AG09319 (cell line): ENCODE measurements around the gene CYFIP2.

Source experiments
- DNase-seq: peaks from one replicate; pipeline ENCODE4 v3.0.0-alpha.2; 2010; ENCODE audit warnings: low read depth; ENCODE audit errors: extremely low read depth
- TF ChIP-seq, protein P1 (sequence below): IDR thresholded peaks from 2 replicates; pipeline ENCODE4 v1.5.1; 2011; ENCODE audit warnings: low read depth, mild to moderate bottlenecking, inconsistent platforms, low read length, moderate library complexity

CYFIP2 gene

GRCh38 chr5:157326440-157327005 is 60.6 kb downstream of the CYFIP2 start:
- DNase-seq, result no peak

DNA sequence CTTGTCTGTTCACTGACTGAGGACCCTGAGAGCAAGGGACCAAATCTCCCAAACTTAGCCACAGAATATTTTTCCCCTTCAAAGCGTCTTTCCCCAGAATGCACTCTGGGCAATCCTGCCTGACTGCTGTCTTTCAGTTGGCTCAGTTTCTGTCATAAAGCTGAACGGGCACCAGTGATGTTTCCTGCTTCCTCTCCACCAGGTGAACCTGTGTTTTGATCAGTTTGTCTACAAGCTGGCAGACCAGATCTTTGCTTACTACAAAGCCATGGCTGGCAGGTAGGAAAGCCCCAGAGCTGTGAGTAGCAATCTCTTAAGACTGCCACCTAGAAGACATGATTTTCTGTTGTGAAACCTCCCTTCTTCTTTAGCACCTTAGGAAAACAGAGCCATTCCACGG is 61.8 kb downstream of the CYFIP2 start:
- DNase-seq, result no peak
- TF ChIP-seq, protein P1, sequence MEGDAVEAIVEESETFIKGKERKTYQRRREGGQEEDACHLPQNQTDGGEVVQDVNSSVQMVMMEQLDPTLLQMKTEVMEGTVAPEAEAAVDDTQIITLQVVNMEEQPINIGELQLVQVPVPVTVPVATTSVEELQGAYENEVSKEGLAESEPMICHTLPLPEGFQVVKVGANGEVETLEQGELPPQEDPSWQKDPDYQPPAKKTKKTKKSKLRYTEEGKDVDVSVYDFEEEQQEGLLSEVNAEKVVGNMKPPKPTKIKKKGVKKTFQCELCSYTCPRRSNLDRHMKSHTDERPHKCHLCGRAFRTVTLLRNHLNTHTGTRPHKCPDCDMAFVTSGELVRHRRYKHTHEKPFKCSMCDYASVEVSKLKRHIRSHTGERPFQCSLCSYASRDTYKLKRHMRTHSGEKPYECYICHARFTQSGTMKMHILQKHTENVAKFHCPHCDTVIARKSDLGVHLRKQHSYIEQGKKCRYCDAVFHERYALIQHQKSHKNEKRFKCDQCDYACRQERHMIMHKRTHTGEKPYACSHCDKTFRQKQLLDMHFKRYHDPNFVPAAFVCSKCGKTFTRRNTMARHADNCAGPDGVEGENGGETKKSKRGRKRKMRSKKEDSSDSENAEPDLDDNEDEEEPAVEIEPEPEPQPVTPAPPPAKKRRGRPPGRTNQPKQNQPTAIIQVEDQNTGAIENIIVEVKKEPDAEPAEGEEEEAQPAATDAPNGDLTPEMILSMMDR, result no peak

More at GRCh38 chr5:157326440-157327005, 60.6 kb downstream of the CYFIP2 start:
- TF ChIP-seq, protein P1, result no peak

GRCh38 chr5:157328277-157328912 is 62.5 kb downstream of the CYFIP2 start:
- TF ChIP-seq, protein P1, result peak; percentile 94

GRCh38 chr5:157331807-157332206 is 65.9 kb downstream of the CYFIP2 start:
- no peak for DNase-seq
- TF ChIP-seq, protein P1, result no peak

More at GRCh38 chr5:157328277-157328912, 62.5 kb downstream of the CYFIP2 start:
- DNase-seq, result peak; percentile 55

GRCh38 chr5:157335534-157336422 is 69.9 kb downstream of the CYFIP2 start:
- DNase-seq, result peak; percentile 57
- TF ChIP-seq, protein P1, result no peak

DNA sequence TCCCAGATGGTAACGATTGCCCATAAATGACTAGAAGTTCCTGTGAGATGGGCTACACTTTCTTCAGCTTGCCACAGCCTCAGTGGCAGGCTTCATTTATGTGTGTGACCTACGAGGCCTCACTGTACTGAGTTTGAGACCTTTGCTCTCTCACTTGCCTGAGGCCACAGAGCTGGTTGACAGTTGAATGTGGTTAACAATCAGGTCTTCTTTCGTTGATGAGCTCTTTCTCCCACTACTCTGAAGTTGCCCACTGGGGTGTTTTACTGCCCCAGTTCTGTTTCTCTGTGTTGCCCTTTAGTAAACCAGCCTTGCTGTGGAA is 70.5 kb downstream of the CYFIP2 start:
- TF ChIP-seq, protein P1, result no peak
- no peak for DNase-seq

DNA sequence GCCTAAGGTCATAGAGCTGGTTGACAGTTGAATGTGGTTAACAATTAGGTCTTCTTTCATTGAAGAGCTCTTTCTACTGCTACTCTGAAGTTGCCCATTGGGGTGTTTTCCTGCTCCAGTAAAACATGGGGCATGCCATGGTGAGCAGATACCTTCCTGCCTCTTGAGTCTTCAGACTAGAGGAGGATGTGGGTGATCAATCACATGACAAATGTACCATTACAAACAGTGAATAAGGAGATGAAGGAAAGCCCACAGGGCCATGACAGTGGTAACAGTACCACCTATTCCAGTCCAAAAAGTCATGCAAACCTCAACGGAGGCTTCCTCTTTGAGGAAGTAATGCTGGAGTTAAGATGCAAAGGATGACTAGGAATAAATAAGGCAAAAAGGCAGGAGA is 73.5 kb downstream of the CYFIP2 start:
- no peak for DNase-seq
- TF ChIP-seq, protein P1, result no peak
